Natural killer cell (primary cell): ENCODE measurements around the gene COX20. TPM values are rescaled to one million over a fixed set of nuclear protein-coding genes. Genes with fewer than 3 reads are reported as not detected.

Source experiments
- ATAC-seq, 3 donors: fragments of 150-1000 bp in 2 of 3; fragments of 200-7000 bp in 1 of 3; cut with Tn5 transposase; 1 replicate in 1 of 3; 2 replicates in 2 of 3; pipeline ENCODE4 v1.10.0; 2021; ENCODE audit warnings: mild to moderate bottlenecking in 2 of 3, moderate library complexity in 2 of 3
- DNase-seq, 2 donors: peaks; one replicate each; pipeline versions ENCODE4 v3.0.0 to v3.0.0-alpha.2; 2013 to 2021; ENCODE audit warnings: mixed read lengths in 1 of 2
- H3K27ac ChIP-seq: one replicate; pipeline ENCODE4 v1.5.1; 2013; ENCODE audit warnings: mild to moderate bottlenecking, low read length
- H3K27me3 ChIP-seq: one replicate; pipeline ENCODE4 v1.6.1; 2013; ENCODE audit warnings: low read length; ENCODE audit not compliant: control insufficient read depth, insufficient read depth
- H3K36me3 ChIP-seq: one replicate; pipeline ENCODE4 v1.6.1; 2013; ENCODE audit warnings: low read length; ENCODE audit not compliant: control insufficient read depth, insufficient read depth
- H3K4me1 ChIP-seq: one replicate; pipeline ENCODE4 v1.6.1; 2013; ENCODE audit warnings: low read length; ENCODE audit not compliant: control insufficient read depth, insufficient read depth
- H3K4me3 ChIP-seq: one replicate; pipeline ENCODE4 v1.5.1; 2013; ENCODE audit warnings: low read length
- H3K9me3 ChIP-seq: one replicate; pipeline ENCODE4 v1.6.1; 2013; ENCODE audit warnings: low read length; ENCODE audit not compliant: control insufficient read depth, insufficient read depth
- H3K27ac Mint-ChIP-seq, 2 donors: one replicate each; pipeline ENCODE4 v1.8.0; 2022; ENCODE audit warnings: mild to moderate bottlenecking in 2 of 2, mixed read lengths in 2 of 2, moderate library complexity in 1 of 2
- H3K27me3 Mint-ChIP-seq, 2 donors: one replicate each; pipeline ENCODE4 v1.8.0; 2022; ENCODE audit warnings: low read depth in 2 of 2, mixed read lengths in 2 of 2
- H3K36me3 Mint-ChIP-seq: one replicate; pipeline ENCODE4 v1.8.0; 2022; ENCODE audit warnings: mixed read lengths
- H3K4me1 Mint-ChIP-seq, 2 donors: one replicate each; pipeline ENCODE4 v1.8.0; 2022; ENCODE audit warnings: mixed read lengths in 2 of 2
- H3K4me3 Mint-ChIP-seq: one replicate; pipeline ENCODE4 v1.8.0; 2022; ENCODE audit warnings: mild to moderate bottlenecking, moderate library complexity, mixed read lengths
- H3K9me3 Mint-ChIP-seq, 2 donors: one replicate each; pipeline ENCODE4 v1.8.0; 2022; ENCODE audit warnings: mixed read lengths in 2 of 2
- WGBS: methylation state at CpG from one replicate; pipeline ENCODE4 v1.1.7; 2013; ENCODE audit warnings: missing lambda C conversion rate; ENCODE audit not compliant: insufficient coverage; 5-methylcytosine and 5-hydroxymethylcytosine counted together
- intact Hi-C: fragments of 100-400 bp; cut with micrococcal nuclease; formaldehyde crosslinking; loops from one replicate; pipeline ENCODE4 v1.14.2; 2022
- total RNA-seq, 4 donors: library from RNA; stranded (reverse); fragments of 120-200 nt in 1 of 4; gene quantifications; one replicate each; pipeline versions ENCODE4 v1.2.3 to v1.2.4, GENCODE V29; 2013 to 2022
- TF ChIP-seq, protein P1 (sequence below): fragments of 200-600 bp; IDR thresholded peaks from one replicate; pipeline ENCODE4 v1.8.0; 2022; ENCODE audit warnings: antibody characterized with exemption

Gene COX20
- total RNA-seq, 3 donors from 2014 or later (not counting 1 experiment from before 2014, with no cell fraction given), result 24.3 to 25.4 (median 24.9) TPM

DNA sequence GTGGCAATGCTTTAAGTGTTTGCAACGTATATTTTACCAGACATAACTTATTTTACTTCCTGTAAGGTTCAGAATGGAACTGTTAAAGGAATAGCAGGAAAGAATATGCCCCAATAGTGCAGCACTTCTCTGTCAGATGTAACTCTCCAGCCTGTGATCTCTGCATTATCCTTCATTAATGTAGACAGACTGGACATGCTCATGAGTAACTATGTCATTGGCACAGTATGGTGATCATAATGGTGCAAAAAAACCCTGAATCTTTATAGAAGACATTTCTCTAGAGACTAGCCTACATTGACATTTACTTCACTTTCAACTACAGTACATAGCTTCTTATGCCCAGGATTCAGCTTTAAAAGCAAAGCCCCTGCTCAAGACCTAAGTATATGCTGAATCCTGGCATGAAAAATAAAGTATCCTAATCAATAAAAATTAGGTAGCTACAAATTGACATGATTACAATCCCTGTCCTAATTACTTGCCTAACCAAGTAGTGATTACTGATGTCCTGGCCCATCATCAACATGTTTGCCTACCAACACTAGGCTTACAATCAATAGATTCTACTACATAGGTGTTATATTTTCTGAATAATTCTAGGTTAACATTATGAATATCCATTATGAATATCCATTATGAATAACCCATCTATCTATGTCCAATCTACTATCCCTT lies 13.9 kb downstream of the COX20 start:
- TF ChIP-seq, protein P1, sequence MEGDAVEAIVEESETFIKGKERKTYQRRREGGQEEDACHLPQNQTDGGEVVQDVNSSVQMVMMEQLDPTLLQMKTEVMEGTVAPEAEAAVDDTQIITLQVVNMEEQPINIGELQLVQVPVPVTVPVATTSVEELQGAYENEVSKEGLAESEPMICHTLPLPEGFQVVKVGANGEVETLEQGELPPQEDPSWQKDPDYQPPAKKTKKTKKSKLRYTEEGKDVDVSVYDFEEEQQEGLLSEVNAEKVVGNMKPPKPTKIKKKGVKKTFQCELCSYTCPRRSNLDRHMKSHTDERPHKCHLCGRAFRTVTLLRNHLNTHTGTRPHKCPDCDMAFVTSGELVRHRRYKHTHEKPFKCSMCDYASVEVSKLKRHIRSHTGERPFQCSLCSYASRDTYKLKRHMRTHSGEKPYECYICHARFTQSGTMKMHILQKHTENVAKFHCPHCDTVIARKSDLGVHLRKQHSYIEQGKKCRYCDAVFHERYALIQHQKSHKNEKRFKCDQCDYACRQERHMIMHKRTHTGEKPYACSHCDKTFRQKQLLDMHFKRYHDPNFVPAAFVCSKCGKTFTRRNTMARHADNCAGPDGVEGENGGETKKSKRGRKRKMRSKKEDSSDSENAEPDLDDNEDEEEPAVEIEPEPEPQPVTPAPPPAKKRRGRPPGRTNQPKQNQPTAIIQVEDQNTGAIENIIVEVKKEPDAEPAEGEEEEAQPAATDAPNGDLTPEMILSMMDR, result no peak
- Histone ChIP-seq H3K9me3 (no peaks in the 10 kb centered on the region), H3K36me3 (peaks cover 91% of the 10 kb centered on the region), H3K27ac (no peak overlapping the region), H3K27me3 (no peaks in the 10 kb centered on the region), H3K4me3 (no peak overlapping the region), H3K4me1 (peaks cover under 1% of the 10 kb centered on the region)
- ATAC-seq (no peak), DNase-seq (no peak)
- peaks cover 53 to 55% of the 10 kb centered on the region in 2 donors for H3K4me1 Mint-ChIP-seq
- no peaks in the 10 kb centered on the region for H3K27me3 Mint-ChIP-seq
- H3K4me3 Mint-ChIP-seq, result peak overlapping the region; percentile 6
- H3K36me3 Mint-ChIP-seq, result peaks cover 29% of the 10 kb centered on the region
- no peaks in the 10 kb centered on the region for H3K9me3 Mint-ChIP-seq
- intact Hi-C loops, result no loop called here
- peak overlapping the region; percentile 44 to 88 for H3K27ac Mint-ChIP-seq
- no CpG with 5 or more reads among the region's 1 CpG for WGBS

DNA sequence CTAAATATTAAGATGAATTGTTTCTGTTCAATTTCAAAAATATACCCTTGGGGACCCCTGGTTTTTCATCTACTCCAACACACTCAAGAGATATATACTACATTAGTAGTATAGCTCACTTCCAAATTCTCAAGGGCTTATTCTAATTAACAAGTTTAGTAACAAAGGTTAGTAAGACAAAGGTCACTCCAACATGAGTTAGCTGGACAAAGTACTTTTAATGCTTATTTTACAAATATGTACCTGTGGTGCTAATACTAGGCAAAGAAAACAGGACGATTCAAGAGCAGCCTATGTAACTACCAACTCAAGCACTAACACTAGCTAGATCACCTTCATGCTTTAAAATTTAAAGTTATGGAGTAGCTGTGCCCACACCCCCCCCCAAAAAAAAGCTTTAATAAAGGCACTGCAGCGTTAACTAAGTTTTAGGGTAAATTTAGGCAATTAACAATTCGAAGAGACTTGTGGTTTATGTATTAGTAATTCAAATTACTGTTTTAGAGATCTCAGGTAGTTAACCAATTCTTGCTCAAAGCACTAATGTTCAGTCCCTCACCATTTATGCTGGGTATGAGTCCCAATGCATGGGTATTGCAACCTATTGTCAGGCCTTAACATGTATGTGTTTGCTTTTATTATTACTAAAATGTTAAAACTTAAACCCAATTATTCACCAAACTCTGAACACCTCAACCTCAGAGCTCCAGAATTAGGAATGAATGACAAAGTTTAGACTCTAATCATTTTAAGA lies 14.8 kb downstream of the COX20 start:
- ATAC-seq (no peak), DNase-seq (no peak)
- intact Hi-C loops, result loop anchor here (1.0 to 2.0 kb wide), 2 partner anchors 11 to 13 kb away; no protein-coding TSS in a partner anchor
- TF ChIP-seq, protein P1, result no peak
- H3K9me3 Mint-ChIP-seq, result no peaks in the 10 kb centered on the region
- peak overlapping the region; percentile 63 to 88 for H3K27ac Mint-ChIP-seq
- Histone ChIP-seq H3K9me3 (no peaks in the 10 kb centered on the region), H3K4me1 (peaks cover 4% of the 10 kb centered on the region), H3K27ac (no peak overlapping the region), H3K27me3 (no peaks in the 10 kb centered on the region), H3K4me3 (no peak overlapping the region), H3K36me3 (peaks cover 91% of the 10 kb centered on the region)
- peaks cover 62 to 65% of the 10 kb centered on the region in 2 donors for H3K4me1 Mint-ChIP-seq
- 90% methylated on average over 2 of the region's 3 CpGs for WGBS
- peak overlapping the region; percentile 40 for H3K4me3 Mint-ChIP-seq
- no peaks in the 10 kb centered on the region for H3K27me3 Mint-ChIP-seq
- peaks cover 38% of the 10 kb centered on the region for H3K36me3 Mint-ChIP-seq

DNA sequence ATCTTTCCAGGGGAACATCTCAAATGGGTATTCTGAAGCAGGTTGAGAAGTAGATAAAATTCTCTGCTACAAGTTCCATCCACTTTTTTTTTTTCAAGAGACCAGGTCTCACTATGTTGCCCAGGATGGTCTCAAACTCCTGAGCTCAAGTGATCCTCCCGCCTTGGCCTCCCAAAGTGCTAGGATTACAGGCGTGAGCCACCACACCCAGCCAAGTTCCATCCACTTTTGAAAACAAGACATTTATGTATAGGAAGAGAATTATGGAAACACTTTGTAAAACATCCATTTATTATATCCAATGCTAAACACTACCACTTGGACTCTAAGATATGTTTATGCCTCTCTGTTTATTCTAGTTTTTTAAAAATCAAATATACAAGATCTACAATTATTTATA lies 15.4 kb downstream of the COX20 start:
- Histone ChIP-seq H3K4me1 (peaks cover 7% of the 10 kb centered on the region), H3K9me3 (no peaks in the 10 kb centered on the region), H3K4me3 (no peak overlapping the region), H3K36me3 (peaks cover 92% of the 10 kb centered on the region), H3K27me3 (no peaks in the 10 kb centered on the region), H3K27ac (no peak overlapping the region)
- 100% methylated on average over 1 of the region's 2 CpGs for WGBS
- TF ChIP-seq, protein P1, result no peak
- DNase-seq, result no peak
- H3K4me1 Mint-ChIP-seq, result peaks cover 68% of the 10 kb centered on the region in 2 donors
- intact Hi-C loops, result loop anchor here (1.0 to 2.0 kb wide), 2 partner anchors 10 to 14 kb away; no protein-coding TSS in a partner anchor
- H3K36me3 Mint-ChIP-seq, result peaks cover 43% of the 10 kb centered on the region
- H3K27ac Mint-ChIP-seq, result peak overlapping the region; percentile 40 to 88
- H3K4me3 Mint-ChIP-seq, result no peak overlapping the region
- ATAC-seq, result no peak
- no peaks in the 10 kb centered on the region for H3K27me3 Mint-ChIP-seq
- no peaks in the 10 kb centered on the region for H3K9me3 Mint-ChIP-seq
